Neural cell (in vitro differentiated cells): ENCODE results near the gene GALNT5. TPM values are rescaled to one million over a fixed set of nuclear protein-coding genes. Genes with fewer than 3 reads are reported as not detected.
"Not testable (repeated sequence)": the region's sequence is repeated elsewhere in the genome, so short reads cannot be mapped to it uniquely, and the experiment has no call there.

Experiments
- H2AFZ ChIP-seq: fragments of 200-600, 300-800 bp; sonication (generic), shearing (Covaris generic); 2 replicates; pipeline ENCODE4 v1.6.0; 2014; ENCODE audit warnings: low read depth, mild to moderate bottlenecking, antibody characterized with exemption, low read length, moderate library complexity
- H3F3A ChIP-seq: fragments of 200-600 bp; shearing (Covaris generic); 2 replicates; pipeline ENCODE4 v1.6.1; 2016; ENCODE audit warnings: mild to moderate bottlenecking, moderate library complexity, mixed read lengths, antibody characterized with exemption, low read length; ENCODE audit not compliant: insufficient read depth, poor library complexity, severe bottlenecking
- H3K27ac ChIP-seq: fragments of 200-600, 300-800 bp; sonication (generic), shearing (Covaris generic); 2 replicates; pipeline ENCODE4 v1.5.1; 2014; ENCODE audit warnings: mild to moderate bottlenecking, low read length, moderate library complexity
- H3K27me3 ChIP-seq: fragments of 300-800, 200-600 bp; sonication (generic), shearing (Covaris generic); 2 replicates; pipeline ENCODE4 v1.6.0; 2014; ENCODE audit warnings: mild to moderate bottlenecking, low read depth, low read length, moderate library complexity; ENCODE audit not compliant: insufficient read depth
- H3K36me3 ChIP-seq: fragments of 300-800, 200-600 bp; sonication (generic), shearing (Covaris generic); 2 replicates; pipeline ENCODE4 v1.5.1; 2014; ENCODE audit warnings: mild to moderate bottlenecking, antibody characterized with exemption, low read length, moderate library complexity; ENCODE audit not compliant: insufficient read depth
- H3K4me2 ChIP-seq: fragments of 300-800, 200-600 bp; sonication (generic), shearing (Covaris generic); 2 replicates; pipeline ENCODE4 v1.6.0; 2014; ENCODE audit warnings: mild to moderate bottlenecking, low read length
- H3K4me3 ChIP-seq: fragments of 300-800, 200-600 bp; sonication (generic), shearing (Covaris generic); 2 replicates; pipeline ENCODE4 v1.5.1; 2014; ENCODE audit warnings: mild to moderate bottlenecking, low read length, moderate library complexity
- H3K79me2 ChIP-seq: fragments of 200-600 bp; shearing (Covaris generic); replicated peaks from 2 replicates; pipeline ENCODE4 v1.6.0; 2014; ENCODE audit warnings: mild to moderate bottlenecking, low read length, moderate library complexity; ENCODE audit not compliant: insufficient read depth
- H3K9ac ChIP-seq: fragments of 300-800, 200-600 bp; sonication (generic), shearing (Covaris generic); 2 replicates; pipeline ENCODE4 v1.6.1; 2016; ENCODE audit warnings: mild to moderate bottlenecking, low read length, mixed read lengths
- H3K9me2 ChIP-seq: fragments of 200-600 bp; shearing (Covaris generic); 2 replicates; pipeline ENCODE4 v1.6.1; 2016; ENCODE audit warnings: mild to moderate bottlenecking, low read length, mixed read lengths; ENCODE audit not compliant: insufficient read depth
- H3K9me3 ChIP-seq: fragments of 200-600, 300-800 bp; sonication (generic), shearing (Covaris generic); 2 replicates; pipeline ENCODE4 v1.6.1; 2016; ENCODE audit warnings: mild to moderate bottlenecking, mixed run types, low read length, moderate library complexity, mixed read lengths
- H4K20me1 ChIP-seq: fragments of 200-600 bp; shearing (Covaris generic); 2 replicates; pipeline ENCODE4 v1.6.1; 2016; ENCODE audit warnings: mild to moderate bottlenecking, mixed run types; ENCODE audit not compliant: insufficient read depth
- EP300 ChIP-seq: fragments of 450-650 bp; conservative IDR thresholded peaks from 2 replicates; pipeline ENCODE4 v1.6.1; 2014; ENCODE audit warnings: antibody characterized with exemption, mild to moderate bottlenecking, moderate library complexity; ENCODE audit not compliant: poor library complexity, severe bottlenecking
- EZH2 ChIP-seq: fragments of 200-600, 300-800 bp; shearing (Covaris generic), sonication (generic); IDR thresholded peaks from 2 replicates; pipeline ENCODE4 v1.6.1; 2014; ENCODE audit warnings: antibody characterized with exemption, low read length, borderline replicate concordance, mild to moderate bottlenecking; ENCODE audit not compliant: insufficient read depth, poor library complexity, severe bottlenecking
- MXI1 ChIP-seq: fragments of 450-650 bp; conservative IDR thresholded peaks from 2 replicates; pipeline ENCODE4 v1.6.1; 2014; ENCODE audit warnings: antibody characterized with exemption, mild to moderate bottlenecking; ENCODE audit not compliant: poor library complexity, severe bottlenecking
- POLR2AphosphoS5 ChIP-seq: IDR thresholded peaks from 2 replicates; pipeline ENCODE4 v1.6.1; 2012
- RAD21 ChIP-seq: fragments of 450-650 bp; conservative IDR thresholded peaks from 2 replicates; pipeline ENCODE4 v1.6.1; 2014; ENCODE audit warnings: antibody characterized with exemption, mild to moderate bottlenecking, moderate library complexity
- SMC3 ChIP-seq: fragments of 450-650 bp; conservative IDR thresholded peaks from 2 replicates; pipeline ENCODE4 v1.6.1; 2014; ENCODE audit warnings: antibody characterized with exemption, mild to moderate bottlenecking, moderate library complexity; ENCODE audit not compliant: poor library complexity
- TAF1 ChIP-seq: IDR thresholded peaks from 2 replicates; pipeline ENCODE4 v1.6.1; 2012; ENCODE audit warnings: low read depth
- polyA plus RNA-seq: library from polyadenylated mRNA; depleted of rRNA; stranded (reverse); fragments of >200 nt; gene quantifications from 2 replicates; pipeline ENCODE4 v1.2.3, GENCODE V29; 2014
- TF ChIP-seq, protein P1 (sequence below): fragments of 450-650 bp; IDR thresholded peaks from 2 replicates; pipeline ENCODE4 v1.5.1; 2014; ENCODE audit warnings: antibody characterized with exemption, mild to moderate bottlenecking, moderate library complexity; ENCODE audit not compliant: poor library complexity, severe bottlenecking
- TF ChIP-seq, protein P2 (sequence below): IDR thresholded peaks from 2 replicates; pipeline ENCODE4 v1.6.1; 2012; ENCODE audit warnings: borderline replicate concordance

GALNT5 gene
- polyA plus RNA-seq, 1 donor from 2014 or later, result not detected

- Histone ChIP-seq H3K9me3 (no peaks in the 10 kb centered on the region), H3K27ac (no peak overlapping the region), H3K9me2 (no peaks in the 10 kb centered on the region), H3K79me2 (no peaks in the 10 kb centered on the region), H3K9ac (no peak overlapping the region), H3K4me2 (no peak overlapping the region), H4K20me1 (no peaks in the 10 kb centered on the region), H2AFZ (no peak overlapping the region), H3K27me3 (no peaks in the 10 kb centered on the region), H3K36me3 (no peaks in the 10 kb centered on the region), H3F3A (no peaks in the 10 kb centered on the region), H3K4me3 (no peak overlapping the region)
- TF ChIP-seq, protein P1, sequence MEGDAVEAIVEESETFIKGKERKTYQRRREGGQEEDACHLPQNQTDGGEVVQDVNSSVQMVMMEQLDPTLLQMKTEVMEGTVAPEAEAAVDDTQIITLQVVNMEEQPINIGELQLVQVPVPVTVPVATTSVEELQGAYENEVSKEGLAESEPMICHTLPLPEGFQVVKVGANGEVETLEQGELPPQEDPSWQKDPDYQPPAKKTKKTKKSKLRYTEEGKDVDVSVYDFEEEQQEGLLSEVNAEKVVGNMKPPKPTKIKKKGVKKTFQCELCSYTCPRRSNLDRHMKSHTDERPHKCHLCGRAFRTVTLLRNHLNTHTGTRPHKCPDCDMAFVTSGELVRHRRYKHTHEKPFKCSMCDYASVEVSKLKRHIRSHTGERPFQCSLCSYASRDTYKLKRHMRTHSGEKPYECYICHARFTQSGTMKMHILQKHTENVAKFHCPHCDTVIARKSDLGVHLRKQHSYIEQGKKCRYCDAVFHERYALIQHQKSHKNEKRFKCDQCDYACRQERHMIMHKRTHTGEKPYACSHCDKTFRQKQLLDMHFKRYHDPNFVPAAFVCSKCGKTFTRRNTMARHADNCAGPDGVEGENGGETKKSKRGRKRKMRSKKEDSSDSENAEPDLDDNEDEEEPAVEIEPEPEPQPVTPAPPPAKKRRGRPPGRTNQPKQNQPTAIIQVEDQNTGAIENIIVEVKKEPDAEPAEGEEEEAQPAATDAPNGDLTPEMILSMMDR, result peak; percentile 26
- TF ChIP-seq SMC3, result no peak
Observed at GRCh38 chr2:157336137-157337010, 78.9 kb downstream of the GALNT5 start.

- Histone ChIP-seq H3K27me3 (no peaks in the 10 kb centered on the region), H3K9ac (no peak overlapping the region), H2AFZ (no peak overlapping the region)
Observed at GRCh38 chr2:157337978-157338377, 80.5 kb downstream of the GALNT5 start.

DNA sequence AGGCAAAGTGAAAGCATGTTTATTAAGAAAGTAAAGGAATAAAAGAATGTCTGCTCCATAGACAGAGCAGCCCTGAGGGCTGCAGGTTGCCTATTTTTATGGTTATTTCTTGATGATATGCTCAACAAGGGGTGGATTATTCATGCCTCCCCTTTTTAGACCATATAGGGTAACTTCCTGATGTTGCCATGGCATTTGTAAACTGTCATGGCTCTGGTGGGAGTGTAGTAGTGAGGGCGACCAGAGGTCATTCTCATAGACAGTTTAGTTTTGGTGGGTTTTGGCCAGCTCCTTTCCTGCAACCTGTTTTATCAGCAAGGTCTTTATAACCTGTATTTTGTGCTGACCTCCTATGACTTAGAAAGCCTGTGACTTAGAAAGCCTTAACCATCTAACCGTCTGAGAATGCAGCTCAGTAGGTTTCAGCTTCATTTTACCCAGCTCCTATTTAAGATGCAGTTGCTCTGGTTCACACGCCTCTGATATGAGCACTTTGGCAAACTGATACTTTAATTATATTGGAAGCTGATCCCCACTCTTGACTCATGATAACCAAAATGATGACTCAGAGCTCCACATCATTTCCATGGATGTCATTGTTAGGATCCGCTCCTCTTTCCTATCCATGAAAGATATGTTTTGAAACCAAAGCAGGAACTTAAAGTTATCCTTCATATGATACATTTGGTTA is 82.6 kb downstream of the GALNT5 start:
- H3K27me3 ChIP-seq, result no peaks in the 10 kb centered on the region
- no peak overlapping the region for H3K4me2 ChIP-seq
- no peak overlapping the region for H3K4me3 ChIP-seq
- H4K20me1 ChIP-seq, result no peaks in the 10 kb centered on the region
- no peaks in the 10 kb centered on the region for H3F3A ChIP-seq
- H3K9ac ChIP-seq, result no peak overlapping the region
- no peak overlapping the region for H2AFZ ChIP-seq
- H3K27ac ChIP-seq, result no peak overlapping the region
- H3K9me2 ChIP-seq, result no peaks in the 10 kb centered on the region
- TF ChIP-seq RAD21, result no peak
- TF ChIP-seq, protein P1, result no peak
- no peak for TF ChIP-seq SMC3
- no peak for TF ChIP-seq MXI1
- TF ChIP-seq, protein P2, sequence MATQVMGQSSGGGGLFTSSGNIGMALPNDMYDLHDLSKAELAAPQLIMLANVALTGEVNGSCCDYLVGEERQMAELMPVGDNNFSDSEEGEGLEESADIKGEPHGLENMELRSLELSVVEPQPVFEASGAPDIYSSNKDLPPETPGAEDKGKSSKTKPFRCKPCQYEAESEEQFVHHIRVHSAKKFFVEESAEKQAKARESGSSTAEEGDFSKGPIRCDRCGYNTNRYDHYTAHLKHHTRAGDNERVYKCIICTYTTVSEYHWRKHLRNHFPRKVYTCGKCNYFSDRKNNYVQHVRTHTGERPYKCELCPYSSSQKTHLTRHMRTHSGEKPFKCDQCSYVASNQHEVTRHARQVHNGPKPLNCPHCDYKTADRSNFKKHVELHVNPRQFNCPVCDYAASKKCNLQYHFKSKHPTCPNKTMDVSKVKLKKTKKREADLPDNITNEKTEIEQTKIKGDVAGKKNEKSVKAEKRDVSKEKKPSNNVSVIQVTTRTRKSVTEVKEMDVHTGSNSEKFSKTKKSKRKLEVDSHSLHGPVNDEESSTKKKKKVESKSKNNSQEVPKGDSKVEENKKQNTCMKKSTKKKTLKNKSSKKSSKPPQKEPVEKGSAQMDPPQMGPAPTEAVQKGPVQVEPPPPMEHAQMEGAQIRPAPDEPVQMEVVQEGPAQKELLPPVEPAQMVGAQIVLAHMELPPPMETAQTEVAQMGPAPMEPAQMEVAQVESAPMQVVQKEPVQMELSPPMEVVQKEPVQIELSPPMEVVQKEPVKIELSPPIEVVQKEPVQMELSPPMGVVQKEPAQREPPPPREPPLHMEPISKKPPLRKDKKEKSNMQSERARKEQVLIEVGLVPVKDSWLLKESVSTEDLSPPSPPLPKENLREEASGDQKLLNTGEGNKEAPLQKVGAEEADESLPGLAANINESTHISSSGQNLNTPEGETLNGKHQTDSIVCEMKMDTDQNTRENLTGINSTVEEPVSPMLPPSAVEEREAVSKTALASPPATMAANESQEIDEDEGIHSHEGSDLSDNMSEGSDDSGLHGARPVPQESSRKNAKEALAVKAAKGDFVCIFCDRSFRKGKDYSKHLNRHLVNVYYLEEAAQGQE, result no peak
- no peak for TF ChIP-seq EP300
- no peak for TF ChIP-seq EZH2
- no peak for TF ChIP-seq TAF1
- no peak for TF ChIP-seq POLR2AphosphoS5
- H3K36me3 ChIP-seq, result no peaks in the 10 kb centered on the region
- no peaks in the 10 kb centered on the region for H3K79me2 ChIP-seq
- no peaks in the 10 kb centered on the region for H3K9me3 ChIP-seq

More at GRCh38 chr2:157337978-157338377, 80.5 kb downstream of the GALNT5 start:
- H3K27ac ChIP-seq, result no peak overlapping the region
- no peaks in the 10 kb centered on the region for H3K79me2 ChIP-seq
- TF ChIP-seq EZH2, result no peak
- peak; percentile 18 for TF ChIP-seq POLR2AphosphoS5
- TF ChIP-seq EP300, result peak; percentile 40
- no peak overlapping the region for H3K4me2 ChIP-seq
- no peaks in the 10 kb centered on the region for H3K9me3 ChIP-seq
- H4K20me1 ChIP-seq, result no peaks in the 10 kb centered on the region
- no peaks in the 10 kb centered on the region for H3F3A ChIP-seq
- H3K4me3 ChIP-seq, result no peak overlapping the region
- no peaks in the 10 kb centered on the region for H3K36me3 ChIP-seq
- H3K9me2 ChIP-seq, result no peaks in the 10 kb centered on the region

- not testable (repeated sequence) for H2AFZ ChIP-seq, H3F3A ChIP-seq, H3K36me3 ChIP-seq, H3K27ac ChIP-seq, H3K27me3 ChIP-seq, H3K9me2 ChIP-seq, H3K79me2 ChIP-seq, H3K9me3 ChIP-seq, H4K20me1 ChIP-seq, H3K9ac ChIP-seq, H3K4me3 ChIP-seq, H3K4me2 ChIP-seq
Observed at GRCh38 chr2:157341381-157341780, 83.9 kb downstream of the GALNT5 start.
